ENCODE data around the gene CUTC. TPM values are rescaled to one million over a fixed set of nuclear protein-coding genes. Genes with fewer than 3 reads are reported as not detected.

CUTC gene
- total and polyA plus RNA-seq, 10 donors: 25.2 to 50.5 (median 38.1) TPM

DNA sequence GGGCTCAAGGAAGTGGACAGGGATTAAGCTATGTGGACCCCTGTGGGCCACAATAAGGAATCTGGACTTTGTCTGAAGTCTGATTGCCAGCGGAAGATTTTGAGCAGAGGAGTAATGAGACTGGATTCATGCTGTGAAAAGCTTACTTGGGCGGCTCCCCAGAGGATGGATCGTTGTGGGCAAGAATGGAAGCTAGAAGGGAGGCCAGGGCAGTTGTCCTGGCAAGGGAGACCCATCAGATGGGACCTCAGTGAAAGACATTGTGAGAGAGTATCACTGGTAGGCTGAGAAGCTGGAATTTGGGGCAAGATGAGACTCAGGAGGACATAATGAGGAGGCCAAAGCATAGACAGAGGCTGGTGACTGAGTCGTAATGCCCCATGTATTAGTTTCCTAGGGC lies 66.0 kb downstream of the CUTC start:
- no peaks in the 10 kb centered on the region for H3K4me1 ChIP-seq
- H3K27ac ChIP-seq: no peak overlapping the region
- no peak for DNase-seq
- intact Hi-C loops (cut with DNase I; ENCODE audit: low total_unique reads): no loop called here
- no peaks in the 10 kb centered on the region for H3K9me3 ChIP-seq
- 90 to 96% (median 93%) methylated on average over 4 of the region's 4 CpGs for WGBS, 5 donors
- peaks cover 0 to 12% (median 0%) of the 10 kb centered on the region in 6 donors for H3K36me3 ChIP-seq
- no peak overlapping the region for H3K4me3 ChIP-seq
- TF ChIP-seq POLR2A (IDR thresholded peaks at IDR 0.05): no peak
- TF ChIP-seq, protein P1, sequence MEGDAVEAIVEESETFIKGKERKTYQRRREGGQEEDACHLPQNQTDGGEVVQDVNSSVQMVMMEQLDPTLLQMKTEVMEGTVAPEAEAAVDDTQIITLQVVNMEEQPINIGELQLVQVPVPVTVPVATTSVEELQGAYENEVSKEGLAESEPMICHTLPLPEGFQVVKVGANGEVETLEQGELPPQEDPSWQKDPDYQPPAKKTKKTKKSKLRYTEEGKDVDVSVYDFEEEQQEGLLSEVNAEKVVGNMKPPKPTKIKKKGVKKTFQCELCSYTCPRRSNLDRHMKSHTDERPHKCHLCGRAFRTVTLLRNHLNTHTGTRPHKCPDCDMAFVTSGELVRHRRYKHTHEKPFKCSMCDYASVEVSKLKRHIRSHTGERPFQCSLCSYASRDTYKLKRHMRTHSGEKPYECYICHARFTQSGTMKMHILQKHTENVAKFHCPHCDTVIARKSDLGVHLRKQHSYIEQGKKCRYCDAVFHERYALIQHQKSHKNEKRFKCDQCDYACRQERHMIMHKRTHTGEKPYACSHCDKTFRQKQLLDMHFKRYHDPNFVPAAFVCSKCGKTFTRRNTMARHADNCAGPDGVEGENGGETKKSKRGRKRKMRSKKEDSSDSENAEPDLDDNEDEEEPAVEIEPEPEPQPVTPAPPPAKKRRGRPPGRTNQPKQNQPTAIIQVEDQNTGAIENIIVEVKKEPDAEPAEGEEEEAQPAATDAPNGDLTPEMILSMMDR (IDR thresholded peaks at IDR 0.05 in 8 of 11, conservative IDR thresholded peaks at IDR 0.05 in 3 of 11): no peak
- TF ChIP-seq POLR2AphosphoS5 (IDR thresholded peaks at IDR 0.05): no peak
- no peaks in the 10 kb centered on the region for H3K27me3 ChIP-seq (replicated peaks in 1 of 7)

DNA sequence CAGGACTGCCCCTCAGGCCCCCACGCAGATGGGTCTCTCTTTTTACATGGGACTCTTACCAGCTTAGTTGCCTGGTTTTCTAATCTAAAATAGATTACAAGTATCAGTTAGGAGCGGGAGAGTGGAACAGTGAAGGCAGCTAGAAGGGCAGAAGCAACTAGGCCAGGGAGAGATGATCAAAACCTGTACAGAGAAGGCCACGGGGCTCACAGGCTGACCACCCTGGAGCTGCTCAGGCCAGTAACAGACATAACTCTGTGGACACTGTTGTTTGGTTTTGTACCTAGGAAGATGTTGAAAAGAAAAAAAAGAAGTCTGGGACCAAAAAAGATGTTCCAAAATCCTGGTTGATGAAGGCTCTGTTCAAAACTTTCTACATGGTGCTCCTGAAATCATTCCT lies 66.9 kb downstream of the CUTC start:
- Histone ChIP-seq H3K9me3 (no peaks in the 10 kb centered on the region), H3K36me3 (peaks cover 0 to 4% (median 0%) of the 10 kb centered on the region in 6 donors), H3K27me3 (replicated peaks in 1 of 7) (no peaks in the 10 kb centered on the region), H3K4me3 (no peak overlapping the region), H3K4me1 (no peaks in the 10 kb centered on the region), H3K27ac (no peak overlapping the region)
- TF ChIP-seq POLR2AphosphoS5 (IDR thresholded peaks at IDR 0.05) (no peak), POLR2A (IDR thresholded peaks at IDR 0.05) (no peak)
- TF ChIP-seq, protein P1 (IDR thresholded peaks at IDR 0.05 in 8 of 11, conservative IDR thresholded peaks at IDR 0.05 in 3 of 11): no peak
- intact Hi-C loops (cut with DNase I; ENCODE audit: low total_unique reads): no loop called here
- no peak for DNase-seq
- 86 to 95% (median 91%) methylated on average over 3 of the region's 3 CpGs for WGBS, 5 donors

DNA sequence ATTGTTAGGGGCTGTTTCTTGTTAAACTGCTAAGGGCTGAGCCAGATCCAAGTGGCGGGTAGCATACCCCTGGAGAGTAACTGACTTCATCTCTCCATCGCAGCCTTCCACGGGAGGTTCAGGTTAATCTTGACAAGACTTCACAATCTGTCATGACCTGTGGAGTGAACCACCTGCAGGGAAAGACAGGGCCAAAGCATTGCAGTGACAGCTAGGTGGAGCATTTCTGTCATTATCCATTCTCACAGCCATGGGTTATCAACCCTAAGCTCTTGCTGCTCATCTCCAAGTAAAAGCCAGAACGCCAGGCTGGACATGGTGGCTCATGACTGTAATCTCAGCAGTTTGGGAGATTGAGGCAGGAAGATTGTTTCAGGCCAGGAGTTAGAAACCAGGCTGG lies 67.6 kb downstream of the CUTC start:
- no peak overlapping the region for H3K4me3 ChIP-seq
- no peaks in the 10 kb centered on the region for H3K9me3 ChIP-seq
- no peaks in the 10 kb centered on the region for H3K27me3 ChIP-seq (replicated peaks in 1 of 7)
- TF ChIP-seq POLR2A (IDR thresholded peaks at IDR 0.05) (no peak), POLR2AphosphoS5 (IDR thresholded peaks at IDR 0.05) (no peak)
- TF ChIP-seq, protein P1 (IDR thresholded peaks at IDR 0.05 in 8 of 11, conservative IDR thresholded peaks at IDR 0.05 in 3 of 11): no peak
- no peaks in the 10 kb centered on the region for H3K4me1 ChIP-seq
- H3K36me3 ChIP-seq: peaks cover 0 to 4% (median 0%) of the 10 kb centered on the region in 6 donors
- 91 to 99% (median 95%) methylated on average over 4 of the region's 4 CpGs for WGBS, 5 donors
- DNase-seq: no peak
- intact Hi-C loops (cut with DNase I; ENCODE audit: low total_unique reads): no loop called here
- H3K27ac ChIP-seq: no peak overlapping the region

DNA sequence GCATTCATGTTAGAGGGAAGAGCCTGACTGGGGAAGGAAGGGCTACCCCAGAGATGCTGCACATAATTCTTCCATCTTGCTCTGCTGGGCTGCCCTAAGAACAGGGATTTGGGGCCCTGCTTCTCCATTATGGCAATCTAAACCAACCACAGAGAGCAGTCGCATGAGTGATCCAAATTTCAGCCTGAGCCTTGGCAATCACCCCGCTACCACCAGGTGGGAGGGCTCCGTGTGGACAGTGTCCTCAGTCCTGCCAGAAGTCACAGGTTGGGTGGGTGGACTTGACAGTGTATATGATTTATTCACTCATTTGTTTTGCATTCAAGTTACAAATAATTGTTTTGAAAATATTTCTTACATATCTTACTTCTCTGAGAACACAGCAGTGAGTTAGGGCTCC lies 72.4 kb downstream of the CUTC start:
- intact Hi-C loops (cut with DNase I; ENCODE audit: low total_unique reads): no loop called here
- H3K4me3 ChIP-seq: no peak overlapping the region
- no peaks in the 10 kb centered on the region for H3K9me3 ChIP-seq
- H3K4me1 ChIP-seq: no peaks in the 10 kb centered on the region
- H3K36me3 ChIP-seq: peaks cover 0 to 17% (median 0%) of the 10 kb centered on the region in 6 donors
- WGBS, 5 donors: 95 to 100% (median 96%) methylated on average over 3 of the region's 3 CpGs
- H3K27me3 ChIP-seq (replicated peaks in 1 of 7): no peaks in the 10 kb centered on the region
- TF ChIP-seq POLR2AphosphoS5 (IDR thresholded peaks at IDR 0.05) (no peak), POLR2A (IDR thresholded peaks at IDR 0.05) (no peak)
- TF ChIP-seq, protein P1 (IDR thresholded peaks at IDR 0.05 in 8 of 11, conservative IDR thresholded peaks at IDR 0.05 in 3 of 11): no peak
- no peak overlapping the region for H3K27ac ChIP-seq
- no peak for DNase-seq

All from spleen (tissue), 11 donors.